HL-60 (cell line): Measurements from ENCODE around the gene PDCD4.

Source experiments
- DNase-seq, 2 experiments: peaks; one replicate each; pipeline ENCODE4 v3.0.0-alpha.2; 2010 to 2020; ENCODE audit warnings: low read depth in 1 of 2, low spot score in 1 of 2
- H3K27ac ChIP-seq: fragments of 250-450 bp; sonication (Bioruptor Pico); replicated peaks from 2 replicates; pipeline ENCODE4 v1.5.1; 2020; ENCODE audit warnings: mild to moderate bottlenecking, moderate library complexity
- H3K27me3 ChIP-seq: fragments of 250-450 bp; sonication (Bioruptor Pico); 2 replicates; pipeline ENCODE4 v1.5.1; 2021; ENCODE audit warnings: mild to moderate bottlenecking, moderate library complexity; ENCODE audit not compliant: insufficient read depth, poor library complexity, severe bottlenecking
- H3K4me3 ChIP-seq: replicated peaks from 2 replicates; pipeline ENCODE4 v1.5.1; 2011; ENCODE audit warnings: mild to moderate bottlenecking, control low read depth, low read length; ENCODE audit not compliant: insufficient read depth
- CTCF ChIP-seq: IDR thresholded peaks from one replicate; pipeline ENCODE4 v1.5.1; 2011; ENCODE audit warnings: low read length, control low read depth, inconsistent platforms; ENCODE audit not compliant: insufficient read depth
- GABPA ChIP-seq: IDR thresholded peaks from 2 replicates; pipeline ENCODE4 v1.6.1; 2012; ENCODE audit warnings: low read depth
- POLR2AphosphoS5 ChIP-seq: IDR thresholded peaks from 2 replicates; pipeline ENCODE4 v1.6.1; 2012; ENCODE audit warnings: low read depth
- SPI1 ChIP-seq: IDR thresholded peaks from 2 replicates; pipeline ENCODE4 v1.6.1; 2012; ENCODE audit warnings: low read depth, mild to moderate bottlenecking, borderline replicate concordance
- TF ChIP-seq, protein P1 (sequence below): IDR thresholded peaks from 2 replicates; pipeline ENCODE4 v1.6.1; 2012; ENCODE audit warnings: low read depth; ENCODE audit not compliant: insufficient replicate concordance

PDCD4 gene

DNA sequence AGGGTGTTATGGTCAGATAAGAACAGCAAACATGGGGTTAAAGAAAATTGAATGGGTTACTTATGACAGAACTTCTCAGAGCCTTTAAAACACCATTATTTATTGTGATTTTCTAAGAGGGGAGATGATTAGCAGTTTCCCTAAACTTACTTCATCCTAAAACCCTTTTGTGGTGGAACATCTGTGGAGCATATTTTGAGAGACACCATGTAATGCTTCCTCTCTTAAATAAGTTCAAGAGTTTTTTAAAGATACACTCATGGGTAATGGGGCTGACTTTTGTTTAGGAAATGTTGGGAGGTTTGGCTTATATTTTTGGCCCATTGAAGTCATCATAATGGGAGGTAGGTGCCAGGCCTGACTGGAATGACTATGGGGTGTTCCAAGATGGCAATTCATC is 8.4 kb upstream of the PDCD4 start:
- peak overlapping the region; percentile 84 for H3K27ac ChIP-seq
- TF ChIP-seq GABPA (no peak), CTCF (no peak), POLR2AphosphoS5 (no peak), SPI1 (no peak)
- TF ChIP-seq, protein P1, sequence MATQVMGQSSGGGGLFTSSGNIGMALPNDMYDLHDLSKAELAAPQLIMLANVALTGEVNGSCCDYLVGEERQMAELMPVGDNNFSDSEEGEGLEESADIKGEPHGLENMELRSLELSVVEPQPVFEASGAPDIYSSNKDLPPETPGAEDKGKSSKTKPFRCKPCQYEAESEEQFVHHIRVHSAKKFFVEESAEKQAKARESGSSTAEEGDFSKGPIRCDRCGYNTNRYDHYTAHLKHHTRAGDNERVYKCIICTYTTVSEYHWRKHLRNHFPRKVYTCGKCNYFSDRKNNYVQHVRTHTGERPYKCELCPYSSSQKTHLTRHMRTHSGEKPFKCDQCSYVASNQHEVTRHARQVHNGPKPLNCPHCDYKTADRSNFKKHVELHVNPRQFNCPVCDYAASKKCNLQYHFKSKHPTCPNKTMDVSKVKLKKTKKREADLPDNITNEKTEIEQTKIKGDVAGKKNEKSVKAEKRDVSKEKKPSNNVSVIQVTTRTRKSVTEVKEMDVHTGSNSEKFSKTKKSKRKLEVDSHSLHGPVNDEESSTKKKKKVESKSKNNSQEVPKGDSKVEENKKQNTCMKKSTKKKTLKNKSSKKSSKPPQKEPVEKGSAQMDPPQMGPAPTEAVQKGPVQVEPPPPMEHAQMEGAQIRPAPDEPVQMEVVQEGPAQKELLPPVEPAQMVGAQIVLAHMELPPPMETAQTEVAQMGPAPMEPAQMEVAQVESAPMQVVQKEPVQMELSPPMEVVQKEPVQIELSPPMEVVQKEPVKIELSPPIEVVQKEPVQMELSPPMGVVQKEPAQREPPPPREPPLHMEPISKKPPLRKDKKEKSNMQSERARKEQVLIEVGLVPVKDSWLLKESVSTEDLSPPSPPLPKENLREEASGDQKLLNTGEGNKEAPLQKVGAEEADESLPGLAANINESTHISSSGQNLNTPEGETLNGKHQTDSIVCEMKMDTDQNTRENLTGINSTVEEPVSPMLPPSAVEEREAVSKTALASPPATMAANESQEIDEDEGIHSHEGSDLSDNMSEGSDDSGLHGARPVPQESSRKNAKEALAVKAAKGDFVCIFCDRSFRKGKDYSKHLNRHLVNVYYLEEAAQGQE: no peak
- DNase-seq: no peak
- no peak overlapping the region for H3K4me3 ChIP-seq
- no peaks in the 10 kb centered on the region for H3K27me3 ChIP-seq

DNA sequence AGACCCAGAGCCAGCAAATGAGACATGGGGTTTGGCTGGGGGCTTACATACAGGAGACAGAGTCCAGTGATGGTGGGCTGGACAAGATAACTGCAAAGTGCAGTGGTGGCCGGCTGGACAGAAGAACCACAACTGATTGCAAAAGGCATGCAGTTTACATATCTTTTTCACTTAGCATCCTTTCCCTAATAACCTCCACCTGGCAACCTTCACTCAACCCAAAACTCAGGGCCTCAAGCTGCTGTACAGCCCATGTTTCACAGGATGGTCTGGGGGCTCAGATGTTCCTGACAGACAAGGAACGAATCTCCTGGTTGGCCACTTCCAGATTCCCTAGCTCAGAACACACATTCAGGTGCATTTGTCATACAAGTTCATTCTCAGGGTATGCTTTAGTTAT is 7.8 kb upstream of the PDCD4 start:
- no peaks in the 10 kb centered on the region for H3K27me3 ChIP-seq
- TF ChIP-seq POLR2AphosphoS5 (no peak), SPI1 (no peak), CTCF (no peak), GABPA (no peak)
- TF ChIP-seq, protein P1: no peak
- DNase-seq: no peak
- H3K27ac ChIP-seq: peak overlapping the region; percentile 84
- no peak overlapping the region for H3K4me3 ChIP-seq

DNA sequence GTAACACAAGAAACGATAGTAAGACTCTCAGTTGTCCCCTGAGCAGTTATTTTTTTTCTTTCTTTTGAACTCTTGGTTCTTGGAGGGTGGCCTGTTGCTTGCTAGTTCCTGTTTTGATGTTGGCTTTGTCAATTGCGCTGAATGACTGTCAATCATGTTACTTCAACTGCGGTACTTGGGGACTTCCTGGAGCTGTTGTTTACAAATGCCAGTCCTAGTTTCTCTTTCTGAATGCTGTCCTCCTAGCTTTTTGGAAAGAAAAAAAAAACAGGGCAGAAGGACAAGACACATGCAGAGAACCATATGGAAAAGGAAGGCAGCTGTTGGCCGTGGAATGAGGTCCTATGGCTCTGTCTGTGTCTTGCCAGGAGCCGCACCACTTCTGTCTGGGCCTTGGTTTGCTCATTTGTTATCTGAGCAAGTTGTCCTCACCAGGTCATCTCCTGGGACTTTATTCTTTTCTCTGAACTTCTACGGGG is 7.0 kb upstream of the PDCD4 start:
- no peak for TF ChIP-seq POLR2AphosphoS5
- TF ChIP-seq GABPA: peak; percentile 44; the same call in 1 of the 2 replicates
- TF ChIP-seq SPI1: peak; percentile 71
- TF ChIP-seq, protein P1: peak; percentile 26
- TF ChIP-seq CTCF: no peak
- Histone ChIP-seq H3K27ac (peak overlapping the region; percentile 84), H3K27me3 (no peaks in the 10 kb centered on the region), H3K4me3 (peak overlapping the region; percentile 23)
- DNase-seq: peak in 1 of 2 experiments; percentile 84
